Left renal pelvis (tissue), 4 donors: ENCODE results near the gene EAF2. TPM values are rescaled to one million over a fixed set of nuclear protein-coding genes. Genes with fewer than 3 reads are reported as not detected.
"Not testable (repeated sequence)": the region's sequence is repeated elsewhere in the genome, so short reads cannot be mapped to it uniquely, and the experiment has no call there.

ENCODE experiments used
- DNase-seq, 4 donors: peaks; one replicate each; pipeline ENCODE4 v3.0.0-alpha.2; 2013; ENCODE audit warnings: low read depth in 4 of 4, low spot score in 3 of 4
- polyA plus RNA-seq, 4 donors: library from polyadenylated mRNA; unstranded; fragments of 120-200 nt; gene quantifications; one replicate each; pipeline ENCODE4 v1.2.1, GENCODE V29; 2013; ENCODE audit not compliant: insufficient read length in 4 of 4

EAF2 gene
- polyA plus RNA-seq, 4 donors, result 3.8 to 8.0 (median 7.6) TPM

- DNase-seq, result not testable (repeated sequence)
Measured at GRCh38 chr3:121857778-121858177, 22.8 kb downstream of the EAF2 start.

- DNase-seq, result not testable (repeated sequence)
Measured at GRCh38 chr3:121863247-121863646, 28.2 kb downstream of the EAF2 start.

- no peak for DNase-seq
Measured at GRCh38 chr3:121863801-121864200, 28.8 kb downstream of the EAF2 start.

GRCh38 chr3:121869736-121870135, 34.7 kb downstream of the EAF2 start:
- DNase-seq, result no peak

- no peak for DNase-seq
Measured at GRCh38 chr3:121870717-121871116, 35.7 kb downstream of the EAF2 start.

DNA sequence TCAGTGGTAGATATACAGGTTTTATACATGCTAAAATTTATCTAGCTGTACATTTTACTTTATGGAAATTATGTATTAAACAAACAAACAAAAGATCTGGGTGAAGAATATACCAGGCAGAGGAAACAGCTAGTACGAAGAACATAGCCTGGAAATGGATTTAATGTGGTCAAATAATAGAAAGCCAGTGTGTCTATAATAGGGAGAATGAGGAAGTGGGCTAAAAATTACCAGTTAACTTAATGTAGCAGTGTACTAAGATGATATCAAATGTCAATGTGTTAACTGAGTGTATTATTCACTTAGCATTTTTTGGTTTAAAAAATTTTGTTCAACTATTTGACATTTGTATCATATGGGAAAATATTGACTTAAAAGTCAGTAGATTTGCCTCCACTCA, 36.4 kb downstream of the EAF2 start:
- no peak for DNase-seq

GRCh38 chr3:121878411-121878810, 43.4 kb downstream of the EAF2 start:
- DNase-seq, result no peak

DNA sequence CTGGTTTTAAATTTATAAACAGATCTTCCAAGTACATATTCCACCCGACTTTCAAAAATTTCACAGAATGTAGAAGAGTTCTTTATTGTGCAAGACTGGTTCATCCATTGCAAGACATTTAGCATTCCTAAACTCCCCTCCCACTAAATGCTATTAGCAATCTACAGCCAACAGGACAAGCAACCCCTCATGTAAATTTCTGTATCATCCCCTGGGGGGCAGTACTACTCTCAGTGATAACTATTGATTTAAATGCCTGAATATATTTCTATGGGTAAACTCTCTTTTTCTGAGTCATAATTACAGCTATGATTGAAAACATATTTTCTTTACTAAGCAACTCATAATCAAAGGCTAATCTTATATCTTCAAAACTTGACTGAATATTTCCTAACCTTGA, 48.5 kb downstream of the EAF2 start:
- no peak for DNase-seq

DNA sequence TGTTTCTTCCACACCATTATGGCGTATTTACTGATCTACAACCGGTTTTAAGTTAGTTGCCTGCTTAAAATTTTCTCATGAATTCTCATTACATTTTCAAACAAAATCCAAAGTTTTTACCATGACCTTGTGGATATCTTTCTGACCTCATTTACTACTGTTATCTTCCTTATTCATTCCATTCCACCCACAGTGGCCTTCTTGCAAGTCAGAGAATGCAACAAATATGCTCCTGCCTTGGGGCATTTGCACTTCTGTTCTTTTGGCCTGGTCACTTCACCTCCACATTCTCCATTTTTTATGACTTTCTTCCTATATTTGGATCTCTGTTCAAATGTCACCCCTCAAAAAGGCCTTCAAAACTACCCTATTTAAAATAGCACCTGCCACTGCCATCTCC, 50.4 kb downstream of the EAF2 start:
- DNase-seq, result no peak

GRCh38 chr3:121894301-121894990, 59.4 kb downstream of the EAF2 start, which contains the start of gene SLC15A2:
SLC15A2 (plus strand) TSS chr3:121894401; CDS start chr3:121894477, 76 bp downstream.
- DNase-seq, result no peak

DNA sequence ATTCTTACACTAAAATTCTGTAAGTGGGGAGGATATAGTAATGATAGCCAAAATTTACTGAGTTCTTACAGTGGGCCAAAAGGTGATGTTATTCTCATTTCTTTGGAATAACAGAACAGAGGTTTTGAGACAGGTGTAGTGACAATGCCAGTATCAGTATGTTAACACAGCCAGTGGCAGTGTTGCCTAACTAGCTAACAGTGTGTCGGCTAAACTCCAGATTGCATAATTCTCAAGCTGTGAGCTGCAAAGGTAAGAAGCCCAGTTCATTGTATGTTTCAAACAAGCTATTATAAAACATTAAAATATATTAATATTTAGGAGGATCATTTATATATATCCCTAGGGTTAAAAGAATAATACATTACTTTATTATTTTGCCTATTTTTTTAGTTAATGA, 60.1 kb downstream of the EAF2 start:
- no peak for DNase-seq

GRCh38 chr3:121895736-121896135, 60.7 kb downstream of the EAF2 start:
- no peak for DNase-seq

- no peak for DNase-seq
Measured at GRCh38 chr3:121896823-121897222, 61.8 kb downstream of the EAF2 start.

GRCh38 chr3:121897296-121897695, 62.3 kb downstream of the EAF2 start:
- no peak for DNase-seq

DNA sequence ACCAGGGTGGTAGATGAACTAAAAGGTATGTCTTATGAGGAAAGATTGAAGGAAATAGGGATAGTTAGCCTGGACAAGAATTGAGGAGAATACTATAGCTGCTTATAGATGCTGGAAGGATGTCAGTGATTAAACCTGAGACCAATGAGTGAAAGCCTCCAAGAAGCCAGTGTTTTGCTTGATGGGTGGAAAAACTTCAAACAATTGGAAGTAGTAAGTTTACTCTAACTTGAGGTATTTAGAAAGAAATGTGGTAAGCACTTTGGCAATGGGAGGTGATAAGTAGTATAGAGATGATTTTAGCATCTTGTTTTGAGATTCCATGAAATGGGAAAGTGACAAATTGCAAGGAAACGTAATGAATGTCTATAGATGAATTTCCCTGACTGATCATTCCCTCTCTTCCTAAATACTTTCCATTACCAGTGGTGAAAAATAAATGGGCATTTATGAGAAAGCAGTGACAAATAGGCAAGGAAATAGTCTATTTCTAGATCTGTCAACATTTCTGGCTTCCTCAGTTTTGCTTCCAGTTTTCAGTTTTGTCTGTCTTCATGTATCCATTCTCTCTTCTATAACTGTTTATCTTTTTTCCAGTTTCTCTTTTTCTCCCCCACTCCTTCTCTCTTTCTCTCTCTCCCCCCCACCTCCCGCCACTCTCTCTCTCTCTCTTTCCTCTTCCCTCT, 78.4 kb downstream of the EAF2 start:
- no peak for DNase-seq

DNA sequence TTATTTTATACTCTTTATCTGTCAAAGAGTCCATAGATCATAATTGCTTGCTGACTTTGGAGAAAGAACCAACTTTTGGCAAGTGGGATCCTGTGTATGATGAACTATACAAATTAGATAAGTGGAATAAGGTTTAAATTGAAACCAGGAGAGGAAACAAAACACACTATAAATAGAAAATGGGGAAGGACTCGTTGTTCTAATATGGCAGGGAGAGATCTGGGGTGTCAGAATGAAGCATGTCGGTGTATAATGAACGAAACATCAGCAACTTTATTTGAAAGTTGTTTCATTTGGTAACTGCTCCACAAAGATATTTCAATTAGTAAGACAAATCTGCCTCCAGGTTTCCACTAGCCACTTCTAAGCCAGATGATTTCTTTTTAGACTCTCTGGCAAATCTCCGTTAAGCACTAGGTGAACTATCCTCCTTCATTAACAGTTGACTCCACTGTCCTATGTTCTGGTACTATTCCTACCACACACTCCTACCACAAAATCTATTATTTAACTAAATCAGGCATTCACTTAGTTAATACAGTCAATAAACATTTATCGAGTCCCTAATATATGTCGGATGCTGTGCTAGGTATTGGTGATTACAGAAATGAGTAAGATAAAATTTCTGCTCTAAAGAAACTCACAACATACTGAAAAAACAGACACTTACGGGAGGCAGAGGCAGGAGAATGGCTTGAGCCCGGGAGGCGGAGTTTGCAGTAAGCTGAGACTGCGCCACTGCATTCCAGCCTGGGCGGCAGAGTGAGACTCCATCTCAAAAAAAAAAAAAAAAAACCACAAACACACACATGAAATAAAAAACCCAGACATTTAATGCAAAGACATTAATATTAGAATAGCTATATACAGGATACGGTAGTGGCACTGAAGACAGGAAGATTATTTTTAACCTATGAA, 79.3 kb downstream of the EAF2 start:
- no peak for DNase-seq

DNA sequence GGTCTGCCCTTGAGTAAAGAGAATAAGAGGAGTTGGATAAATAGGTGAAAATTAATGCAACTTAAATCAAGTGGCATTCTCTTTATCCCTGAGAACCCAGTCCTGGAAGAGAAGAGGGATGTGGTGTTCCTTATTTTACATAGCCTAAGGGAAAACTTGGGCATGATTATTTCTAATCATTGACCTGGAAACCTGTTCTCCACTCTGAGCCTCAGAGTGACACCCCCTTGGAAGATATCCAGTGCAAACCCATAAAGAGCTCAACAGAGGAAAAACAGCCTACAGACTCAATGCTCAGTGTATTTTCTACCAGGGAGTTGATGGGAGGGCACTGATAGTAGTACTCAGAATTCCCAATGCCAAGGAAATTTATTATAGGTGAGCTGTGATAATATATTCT, 81.2 kb downstream of the EAF2 start:
- DNase-seq, result no peak

DNA sequence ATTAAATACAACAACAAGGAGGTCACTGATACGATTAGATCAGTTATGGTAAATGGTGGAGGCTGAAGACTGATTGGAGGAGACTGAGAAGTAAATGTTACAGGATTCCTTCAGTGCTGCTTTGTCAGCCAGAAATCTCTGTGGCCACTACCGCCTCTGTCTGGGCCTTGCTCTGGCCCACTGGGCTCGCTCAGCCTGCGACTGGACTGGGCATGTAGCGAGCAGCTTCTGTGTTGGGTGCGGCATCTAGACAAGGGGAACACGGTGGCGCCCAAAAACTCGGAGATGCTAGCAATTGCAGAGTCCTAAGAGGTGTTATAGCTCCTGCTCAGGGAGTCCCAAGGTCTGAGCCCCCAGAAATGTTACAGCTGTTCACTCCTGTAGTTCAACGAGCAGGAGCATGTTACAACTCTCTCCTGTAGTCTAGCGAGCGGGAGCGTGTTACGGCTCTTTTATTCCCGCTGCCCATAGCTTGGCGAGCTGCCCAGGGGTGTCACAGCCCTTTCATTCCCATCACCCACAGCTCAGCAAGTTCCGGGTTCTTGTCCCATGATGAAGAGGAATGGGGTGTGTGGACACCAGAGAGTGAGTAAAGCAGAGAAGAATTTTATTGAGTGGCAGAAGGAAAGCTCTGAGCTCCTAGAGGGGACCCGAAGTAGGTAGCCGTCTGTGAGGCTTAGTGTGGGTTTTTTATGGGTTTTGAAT, 83.9 kb downstream of the EAF2 start:
- no peak for DNase-seq

GRCh38 chr3:121924734-121925133, 89.7 kb downstream of the EAF2 start:
- no peak for DNase-seq

DNA sequence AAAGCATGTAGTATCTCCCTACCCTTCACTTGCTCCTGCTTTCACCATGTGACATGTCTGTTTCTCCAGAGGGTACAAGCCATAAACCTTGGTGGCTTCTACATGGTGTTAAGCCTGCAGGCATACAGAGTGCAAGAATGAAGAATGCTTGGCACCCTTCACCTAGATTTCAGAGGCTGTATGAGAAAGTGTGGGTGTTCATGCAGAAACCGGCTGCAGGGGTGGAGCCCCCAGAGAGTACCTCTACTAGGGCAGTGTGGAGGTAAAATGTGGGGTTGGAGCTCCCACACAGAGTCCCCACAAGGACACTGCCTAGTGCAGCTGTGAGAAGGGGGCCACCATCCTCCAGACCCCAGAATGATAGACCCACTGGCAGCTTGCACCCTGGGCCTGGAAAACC, 91.4 kb downstream of the EAF2 start:
- no peak for DNase-seq
